Measurements from ENCODE around the gene WDR59.

DNA sequence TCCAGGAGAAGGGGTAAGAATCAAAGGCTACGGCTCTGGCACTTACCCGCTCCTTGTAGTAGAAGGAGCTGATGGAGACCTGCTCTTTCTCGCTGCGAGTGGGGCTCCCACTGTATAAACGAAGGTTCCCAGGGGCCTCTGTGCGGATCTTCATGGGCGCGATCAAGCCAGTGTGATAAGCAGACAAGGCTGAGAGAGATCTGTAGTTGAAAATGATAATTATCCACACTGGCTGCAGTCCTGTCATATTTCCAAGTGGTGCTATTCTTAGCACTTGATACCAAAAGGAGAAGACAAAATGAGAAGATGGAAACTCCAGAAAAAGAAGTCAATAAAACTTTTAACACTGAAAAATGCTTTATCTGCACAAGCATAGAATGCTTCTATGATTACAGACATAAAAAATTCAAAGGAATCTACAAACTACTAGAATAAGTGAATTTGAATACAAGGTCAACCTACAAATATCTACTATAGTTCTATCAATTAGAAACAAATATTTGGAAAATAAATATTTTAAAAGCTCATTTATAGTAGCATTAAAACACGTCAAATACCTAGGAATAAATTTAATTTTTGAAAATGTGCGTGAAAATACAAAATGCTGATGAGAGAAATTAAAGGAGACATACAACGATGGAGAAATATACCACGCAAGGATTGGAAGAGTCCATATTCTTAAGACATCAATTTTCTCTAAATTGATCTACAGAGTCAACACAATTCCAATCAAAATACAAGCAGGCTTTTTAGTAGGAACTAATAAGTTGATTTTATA, 80.8 kb downstream of the WDR59 start:
- no peak for TF ChIP-seq POLR2A (IDR thresholded peaks at IDR 0.05; ENCODE audit: low read length)
- TF ChIP-seq GATA1 (IDR thresholded peaks at IDR 0.05; ENCODE audit: low read depth, low read length) = no peak
